ENCODE measurements around the gene MTUS2.

DNA sequence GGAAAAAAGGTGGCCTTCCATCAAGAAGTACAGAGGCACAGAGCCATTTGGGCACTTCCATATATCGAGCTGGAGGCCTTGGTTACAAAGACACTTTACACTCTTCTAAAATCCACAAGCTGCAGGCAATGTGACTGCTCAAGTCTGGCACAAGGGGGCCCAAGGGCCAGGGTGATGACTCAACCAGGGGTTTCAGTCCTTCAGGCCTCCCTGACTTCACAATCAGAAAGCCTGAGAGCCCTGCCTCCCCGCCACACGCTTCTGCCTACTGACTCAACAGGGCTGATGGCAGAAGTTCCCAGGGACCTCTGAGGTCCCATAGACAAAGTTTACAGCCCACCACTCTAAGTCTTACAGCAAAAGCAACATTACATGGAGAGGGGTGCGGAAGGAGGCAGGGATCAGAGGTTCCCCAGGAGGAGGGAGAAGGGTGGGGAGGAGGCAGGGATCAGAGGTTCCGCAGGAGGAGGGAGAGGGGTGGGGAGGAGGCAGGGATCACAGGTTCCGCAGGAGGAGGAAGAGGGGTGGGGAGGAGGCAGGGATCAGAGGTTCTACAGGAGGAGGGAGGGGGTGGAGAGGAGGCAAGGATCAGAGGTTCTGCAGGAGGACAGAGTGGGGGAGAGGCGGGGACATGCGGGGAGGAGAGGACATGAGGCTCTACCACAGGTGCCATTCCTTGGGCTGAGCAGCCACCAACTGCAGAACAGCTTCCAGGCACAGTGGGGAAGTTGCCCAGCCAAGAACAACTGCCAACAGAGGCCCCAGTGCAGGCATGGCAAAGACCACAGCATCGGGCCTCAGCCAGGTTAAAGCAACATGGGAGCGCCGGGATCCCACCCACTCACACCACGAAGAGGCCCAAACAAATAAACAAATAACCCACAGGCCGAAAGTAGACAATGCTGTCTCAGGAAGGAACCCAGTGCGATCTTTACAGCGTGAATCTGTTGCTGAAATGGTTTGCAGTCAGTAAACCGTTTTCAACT is 723.4 kb downstream of the MTUS2 start:
- TF ChIP-seq, protein P1, sequence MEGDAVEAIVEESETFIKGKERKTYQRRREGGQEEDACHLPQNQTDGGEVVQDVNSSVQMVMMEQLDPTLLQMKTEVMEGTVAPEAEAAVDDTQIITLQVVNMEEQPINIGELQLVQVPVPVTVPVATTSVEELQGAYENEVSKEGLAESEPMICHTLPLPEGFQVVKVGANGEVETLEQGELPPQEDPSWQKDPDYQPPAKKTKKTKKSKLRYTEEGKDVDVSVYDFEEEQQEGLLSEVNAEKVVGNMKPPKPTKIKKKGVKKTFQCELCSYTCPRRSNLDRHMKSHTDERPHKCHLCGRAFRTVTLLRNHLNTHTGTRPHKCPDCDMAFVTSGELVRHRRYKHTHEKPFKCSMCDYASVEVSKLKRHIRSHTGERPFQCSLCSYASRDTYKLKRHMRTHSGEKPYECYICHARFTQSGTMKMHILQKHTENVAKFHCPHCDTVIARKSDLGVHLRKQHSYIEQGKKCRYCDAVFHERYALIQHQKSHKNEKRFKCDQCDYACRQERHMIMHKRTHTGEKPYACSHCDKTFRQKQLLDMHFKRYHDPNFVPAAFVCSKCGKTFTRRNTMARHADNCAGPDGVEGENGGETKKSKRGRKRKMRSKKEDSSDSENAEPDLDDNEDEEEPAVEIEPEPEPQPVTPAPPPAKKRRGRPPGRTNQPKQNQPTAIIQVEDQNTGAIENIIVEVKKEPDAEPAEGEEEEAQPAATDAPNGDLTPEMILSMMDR (IDR thresholded peaks at IDR 0.05; ENCODE audit: low read depth, low read length), result peak; percentile 45
- TF ChIP-seq, protein P2, sequence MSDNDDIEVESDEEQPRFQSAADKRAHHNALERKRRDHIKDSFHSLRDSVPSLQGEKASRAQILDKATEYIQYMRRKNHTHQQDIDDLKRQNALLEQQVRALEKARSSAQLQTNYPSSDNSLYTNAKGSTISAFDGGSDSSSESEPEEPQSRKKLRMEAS (IDR thresholded peaks at IDR 0.05; ENCODE audit: low read depth, low read length), result peak; percentile 45; the same call in 1 of the 2 replicates
- no peak for TF ChIP-seq POLR2A (IDR thresholded peaks at IDR 0.05; ENCODE audit: extremely low read depth, insufficient read length)
- TF ChIP-seq MYC (IDR thresholded peaks at IDR 0.05; ENCODE audit: low read depth, low read length), result peak; percentile 27
